Liver (tissue), 9 donors: ENCODE measurements around the gene C9orf85. TPM values are rescaled to one million over a fixed set of nuclear protein-coding genes. Genes with fewer than 3 reads are reported as not detected.

ENCODE experiments used
- DNase-seq: peaks from one replicate; pipeline ENCODE4 v3.0.0-alpha.2; 2017; ENCODE audit warnings: low spot score
- H3K27ac ChIP-seq, 2 donors: one replicate each; pipeline ENCODE4 v1.7.0; 2013; ENCODE audit warnings: inconsistent platforms in 2 of 2, low read length in 2 of 2, control low read depth in 1 of 2, low read depth in 1 of 2, mild to moderate bottlenecking in 1 of 2
- H3K27me3 ChIP-seq, 4 donors: one replicate each; pipeline versions ENCODE4 v1.6.1 to v1.7.0; 2013; ENCODE audit warnings: low read length in 3 of 4, inconsistent platforms in 1 of 4, mild to moderate bottlenecking in 1 of 4, moderate library complexity in 1 of 4; ENCODE audit not compliant: control insufficient read depth in 4 of 4, insufficient read depth in 4 of 4
- H3K36me3 ChIP-seq, 4 donors: one replicate each; pipeline versions ENCODE4 v1.6.1 to v1.7.0; 2013; ENCODE audit warnings: low read length in 3 of 4, mild to moderate bottlenecking in 3 of 4, low read depth in 1 of 4, moderate library complexity in 1 of 4; ENCODE audit not compliant: control insufficient read depth in 4 of 4, insufficient read depth in 3 of 4
- H3K4me1 ChIP-seq, 4 donors: one replicate each; pipeline versions ENCODE4 v1.6.1 to v1.7.0; 2013; ENCODE audit warnings: low read length in 3 of 4, mild to moderate bottlenecking in 3 of 4, moderate library complexity in 1 of 4; ENCODE audit not compliant: control insufficient read depth in 4 of 4, insufficient read depth in 4 of 4
- H3K4me3 ChIP-seq, 3 donors: one replicate each; pipeline versions ENCODE4 v1.6.1 to v1.7.0; 2013; ENCODE audit warnings: low read length in 3 of 3, control low read depth in 1 of 3, low read depth in 1 of 3, mild to moderate bottlenecking in 1 of 3
- H3K9ac ChIP-seq, 2 donors: one replicate each; pipeline ENCODE4 v1.7.0; 2013; ENCODE audit warnings: low read length in 2 of 2, mild to moderate bottlenecking in 2 of 2, moderate library complexity in 2 of 2, control low read depth in 1 of 2, low read depth in 1 of 2
- H3K9me3 ChIP-seq, 4 donors: one replicate each; pipeline versions ENCODE4 v1.6.1 to v1.7.0; 2013; ENCODE audit warnings: low read length in 3 of 4; ENCODE audit not compliant: control insufficient read depth in 4 of 4
- ATF3 ChIP-seq: IDR thresholded peaks from 2 replicates; pipeline ENCODE4 v1.6.1; 2016; ENCODE audit warnings: antibody characterized with exemption
- CTCF ChIP-seq: fragments of 150-350 bp; IDR thresholded peaks from 2 replicates; pipeline ENCODE4 v1.5.1; 2017; ENCODE audit warnings: improper control_type of control experiment, low read depth, low read length; ENCODE audit not compliant: missing input control
- EGR1 ChIP-seq, 2 donors: IDR thresholded peaks; 2 replicates each; pipeline ENCODE4 v1.6.1; 2016 to 2018; ENCODE audit warnings: antibody characterized with exemption in 2 of 2, low read depth in 2 of 2
- FOXA1 ChIP-seq: IDR thresholded peaks from 2 replicates; pipeline ENCODE4 v1.6.1; 2016; ENCODE audit warnings: antibody characterized with exemption
- FOXA2 ChIP-seq: IDR thresholded peaks from 2 replicates; pipeline ENCODE4 v1.6.1; 2016; ENCODE audit warnings: antibody characterized with exemption
- GABPA ChIP-seq, 2 donors: IDR thresholded peaks in 1 of 2; conservative IDR thresholded peaks in 1 of 2; 2 replicates each; pipeline ENCODE4 v1.6.1; 2016; ENCODE audit warnings: antibody characterized with exemption in 2 of 2, mild to moderate bottlenecking in 1 of 2, moderate library complexity in 1 of 2
- HNF4A ChIP-seq, 2 donors: conservative IDR thresholded peaks; 2 replicates each; pipeline ENCODE4 v1.6.1; 2016; ENCODE audit warnings: antibody characterized with exemption in 2 of 2, mild to moderate bottlenecking in 2 of 2
- HNF4G ChIP-seq: IDR thresholded peaks from 2 replicates; pipeline ENCODE4 v1.6.1; 2016; ENCODE audit warnings: antibody characterized with exemption
- JUND ChIP-seq, 2 donors: IDR thresholded peaks; 2 replicates each; pipeline ENCODE4 v1.6.1; 2016; ENCODE audit warnings: antibody characterized with exemption in 2 of 2
- MAX ChIP-seq: IDR thresholded peaks from 2 replicates; pipeline ENCODE4 v1.6.1; 2016; ENCODE audit warnings: antibody characterized with exemption
- NR2F2 ChIP-seq: IDR thresholded peaks from 2 replicates; pipeline ENCODE4 v1.6.1; 2016; ENCODE audit warnings: antibody characterized with exemption
- RAD21 ChIP-seq, 2 donors: IDR thresholded peaks; 2 replicates each; pipeline ENCODE4 v1.6.1; 2016; ENCODE audit warnings: antibody characterized with exemption in 2 of 2, mild to moderate bottlenecking in 2 of 2
- REST ChIP-seq: IDR thresholded peaks from 2 replicates; pipeline ENCODE4 v1.6.1; 2016; ENCODE audit warnings: antibody characterized with exemption, mild to moderate bottlenecking
- RXRA ChIP-seq, 2 donors: IDR thresholded peaks; 2 replicates each; pipeline ENCODE4 v1.6.1; 2017 to 2018; ENCODE audit warnings: antibody characterized with exemption in 2 of 2, mild to moderate bottlenecking in 1 of 2
- SP1 ChIP-seq: IDR thresholded peaks from 2 replicates; pipeline ENCODE4 v1.6.1; 2018; ENCODE audit warnings: antibody characterized with exemption, mild to moderate bottlenecking
- TAF1 ChIP-seq: conservative IDR thresholded peaks from 2 replicates; pipeline ENCODE4 v1.6.1; 2016; ENCODE audit warnings: antibody characterized with exemption, mild to moderate bottlenecking
- YY1 ChIP-seq: IDR thresholded peaks from 2 replicates; pipeline ENCODE4 v1.6.1; 2016; ENCODE audit warnings: antibody characterized with exemption, mild to moderate bottlenecking
- ZBTB33 ChIP-seq: IDR thresholded peaks from 2 replicates; pipeline ENCODE4 v1.6.1; 2016; ENCODE audit warnings: antibody characterized with exemption
- WGBS: extraction: QIAGEN DNeasy Blood & Tissue Kit; methylation state at CpG from one replicate; pipeline ENCODE4 v1.1.7; 2013; 5-methylcytosine and 5-hydroxymethylcytosine counted together
- polyA plus RNA-seq, 2 donors: library from polyadenylated mRNA; stranded (reverse) in 1 of 2; unstranded in 1 of 2; fragments of 200-250 nt in 1 of 2; fragments of >200 nt in 1 of 2; fragmentation: Nextera tagmentation in 1 of 2; extraction: Ambion mirVana in 1 of 2; gene quantifications; one replicate each; pipeline versions ENCODE4 v1.2.1 to v1.2.3, GENCODE V29; 2013 to 2015
- total RNA-seq, 2 donors: library from RNA; depleted of rRNA; stranded (reverse); fragments of >200 nt; gene quantifications; one replicate each; pipeline ENCODE4 v1.2.3, GENCODE V29; 2014
- donor health status: healthy.
- donor health status: healthy.
- donor health status: healthy.
- donor health status: healthy.
- donor health status: healthy.

The C9orf85 gene
- total and polyA plus RNA-seq, 4 donors, result 3.6 to 6.6 (median 3.9) TPM

- no peak for TF ChIP-seq SP1
- no peak for TF ChIP-seq FOXA2
- TF ChIP-seq GABPA (IDR thresholded peaks at IDR 0.05 in 1 of 2, conservative IDR thresholded peaks at IDR 0.05 in 1 of 2), result no peak
- TF ChIP-seq ZBTB33, result no peak
- TF ChIP-seq ATF3, result no peak
- TF ChIP-seq NR2F2, result no peak
- TF ChIP-seq FOXA1, result no peak
- no peak for TF ChIP-seq EGR1 (IDR thresholded peaks at IDR 0.05; ENCODE audit: low read depth in 2 of 2)
- TF ChIP-seq HNF4G, result no peak
- TF ChIP-seq RXRA (IDR thresholded peaks at IDR 0.05), result no peak
- 97% methylated on average over 2 of the region's 2 CpGs for WGBS
Measured at GRCh38 chr9:71941060-71941568, 29.7 kb downstream of the C9orf85 start.

GRCh38 chr9:71941998-71942567 lies 30.6 kb downstream of the C9orf85 start:
- TF ChIP-seq ATF3, result no peak
- no peak for TF ChIP-seq CTCF
- no peak for TF ChIP-seq SP1
- TF ChIP-seq RXRA (IDR thresholded peaks at IDR 0.05), result no peak
- TF ChIP-seq ZBTB33, result no peak
- TF ChIP-seq TAF1, result no peak
- TF ChIP-seq JUND (IDR thresholded peaks at IDR 0.05), result no peak
- no peak for TF ChIP-seq EGR1 (IDR thresholded peaks at IDR 0.05; ENCODE audit: low read depth in 2 of 2)
- TF ChIP-seq YY1, result no peak
- no peak for TF ChIP-seq HNF4A (conservative IDR thresholded peaks at IDR 0.05)
- TF ChIP-seq REST, result no peak
- TF ChIP-seq RAD21 (IDR thresholded peaks at IDR 0.05), result no peak
- no peak for TF ChIP-seq NR2F2
- TF ChIP-seq MAX, result no peak
- TF ChIP-seq HNF4G, result no peak
- no peak for TF ChIP-seq FOXA2
- TF ChIP-seq FOXA1, result no peak
- no peak for TF ChIP-seq GABPA (IDR thresholded peaks at IDR 0.05 in 1 of 2, conservative IDR thresholded peaks at IDR 0.05 in 1 of 2)
- Histone ChIP-seq H3K36me3 (no peaks in the 10 kb centered on the region), H3K9me3 (no peaks in the 10 kb centered on the region), H3K9ac (no peak overlapping the region), H3K27me3 (no peaks in the 10 kb centered on the region), H3K4me3 (no peak overlapping the region), H3K27ac (no peak overlapping the region), H3K4me1 (peaks cover 0 to 2% (median 0%) of the 10 kb centered on the region in 4 donors)
- 93% methylated on average over 2 of the region's 2 CpGs for WGBS
- DNase-seq, result no peak

More at GRCh38 chr9:71941060-71941568, 29.7 kb downstream of the C9orf85 start:
- no peaks in the 10 kb centered on the region for H3K9me3 ChIP-seq
- H3K9ac ChIP-seq, result no peak overlapping the region
- DNase-seq, result no peak
- peaks cover 0 to 3% (median 3%) of the 10 kb centered on the region in 4 donors for H3K4me1 ChIP-seq
- no peaks in the 10 kb centered on the region for H3K27me3 ChIP-seq
- H3K4me3 ChIP-seq, result no peak overlapping the region
- no peaks in the 10 kb centered on the region for H3K36me3 ChIP-seq
- H3K27ac ChIP-seq, result no peak overlapping the region
